ENCODE data around the gene PVALEF.
A peak's percentile ranks its signal among the peaks of the same experiment; 100 is the strongest.
"Not testable (repeated sequence)": the region's sequence is repeated elsewhere in the genome, so short reads cannot be mapped to it uniquely, and the experiment has no call there.

The PVALEF gene

DNA sequence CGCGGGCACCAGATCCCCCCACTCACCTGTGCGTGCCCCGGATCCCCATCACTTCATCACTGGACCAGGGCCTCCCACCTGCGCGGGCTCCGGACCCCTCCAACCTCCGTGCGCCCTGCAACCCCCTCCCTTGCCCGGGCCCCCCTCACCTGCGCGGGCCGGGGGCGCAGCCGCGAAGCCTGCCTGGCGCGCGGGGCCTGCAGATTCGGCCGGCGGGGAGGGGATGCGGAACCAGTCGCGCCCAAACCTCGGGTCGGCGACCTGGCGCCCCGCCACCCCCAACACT, 57.3 kb downstream of the PVALEF start:
- no peak for DNase-seq

- peak; percentile 100 for DNase-seq
Observed at GRCh38 chr17:81222906-81223761, 57.8 kb downstream of the PVALEF start, which contains the start of gene CEP131. Gene CEP131, minus strand, starts transcription at chr17:81222965. Its CDS starts 2,909 bp downstream, at chr17:81220056.

- no peak for DNase-seq
Observed at GRCh38 chr17:81223762-81224130, 58.4 kb downstream of the PVALEF start.

GRCh38 chr17:81227630-81228029, 62.3 kb downstream of the PVALEF start:
- DNase-seq, result not testable (repeated sequence)

GRCh38 chr17:81228420-81228819, 63.1 kb downstream of the PVALEF start:
- DNase-seq, result no peak

- no peak for DNase-seq
Observed at GRCh38 chr17:81228834-81229665, 63.7 kb downstream of the PVALEF start.

GRCh38 chr17:81229666-81229920, 64.3 kb downstream of the PVALEF start:
- no peak for DNase-seq

GRCh38 chr17:81230043-81230820, 64.9 kb downstream of the PVALEF start:
- DNase-seq, result no peak

DNA sequence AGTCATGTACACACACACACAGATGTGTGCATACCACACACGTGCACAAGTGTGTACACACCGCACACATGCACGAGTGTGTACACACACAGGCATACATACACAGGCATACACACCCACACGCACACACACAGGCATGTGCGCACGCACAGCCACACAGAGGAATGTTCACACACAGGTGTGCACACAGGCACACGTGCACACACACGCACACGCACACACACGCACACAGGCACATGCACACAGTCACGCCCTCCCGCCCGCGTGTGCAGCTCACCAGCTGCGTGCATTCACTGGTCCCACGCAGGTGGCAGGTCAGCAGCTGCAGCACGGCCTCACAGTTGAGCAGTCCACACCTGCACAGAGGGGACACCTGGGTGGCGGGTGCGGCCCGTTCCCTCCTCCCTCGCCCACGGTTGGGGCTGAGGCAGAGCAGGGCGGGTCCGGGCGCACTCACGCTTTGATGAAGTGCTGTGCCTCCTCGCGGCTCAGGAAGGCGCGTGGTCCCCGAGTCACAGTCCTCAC, 65.9 kb downstream of the PVALEF start:
- no peak for DNase-seq

GRCh38 chr17:81231766-81232581, 66.7 kb downstream of the PVALEF start:
- DNase-seq, result no peak
